Neural cell (in vitro differentiated cells): Measurements from ENCODE around the gene CACNA2D4. TPM values are rescaled to one million over a fixed set of nuclear protein-coding genes. Genes with fewer than 3 reads are reported as not detected.
A peak's percentile ranks its signal among the peaks of the same experiment; 100 is the strongest.

Experiments
- H2AFZ ChIP-seq: fragments of 200-600, 300-800 bp; sonication (generic), shearing (Covaris generic); 2 replicates; pipeline ENCODE4 v1.6.0; 2014; ENCODE audit warnings: low read depth, mild to moderate bottlenecking, antibody characterized with exemption, low read length, moderate library complexity
- H3F3A ChIP-seq: fragments of 200-600 bp; shearing (Covaris generic); 2 replicates; pipeline ENCODE4 v1.6.1; 2016; ENCODE audit warnings: mild to moderate bottlenecking, moderate library complexity, mixed read lengths, antibody characterized with exemption, low read length; ENCODE audit not compliant: insufficient read depth, poor library complexity, severe bottlenecking
- H3K27ac ChIP-seq: fragments of 200-600, 300-800 bp; sonication (generic), shearing (Covaris generic); 2 replicates; pipeline ENCODE4 v1.5.1; 2014; ENCODE audit warnings: mild to moderate bottlenecking, low read length, moderate library complexity
- H3K27me3 ChIP-seq: fragments of 300-800, 200-600 bp; sonication (generic), shearing (Covaris generic); 2 replicates; pipeline ENCODE4 v1.6.0; 2014; ENCODE audit warnings: mild to moderate bottlenecking, low read depth, low read length, moderate library complexity; ENCODE audit not compliant: insufficient read depth
- H3K36me3 ChIP-seq: fragments of 300-800, 200-600 bp; sonication (generic), shearing (Covaris generic); 2 replicates; pipeline ENCODE4 v1.5.1; 2014; ENCODE audit warnings: mild to moderate bottlenecking, antibody characterized with exemption, low read length, moderate library complexity; ENCODE audit not compliant: insufficient read depth
- H3K4me2 ChIP-seq: fragments of 300-800, 200-600 bp; sonication (generic), shearing (Covaris generic); 2 replicates; pipeline ENCODE4 v1.6.0; 2014; ENCODE audit warnings: mild to moderate bottlenecking, low read length
- H3K4me3 ChIP-seq: fragments of 300-800, 200-600 bp; sonication (generic), shearing (Covaris generic); 2 replicates; pipeline ENCODE4 v1.5.1; 2014; ENCODE audit warnings: mild to moderate bottlenecking, low read length, moderate library complexity
- H3K79me2 ChIP-seq: fragments of 200-600 bp; shearing (Covaris generic); replicated peaks from 2 replicates; pipeline ENCODE4 v1.6.0; 2014; ENCODE audit warnings: mild to moderate bottlenecking, low read length, moderate library complexity; ENCODE audit not compliant: insufficient read depth
- H3K9ac ChIP-seq: fragments of 300-800, 200-600 bp; sonication (generic), shearing (Covaris generic); 2 replicates; pipeline ENCODE4 v1.6.1; 2016; ENCODE audit warnings: mild to moderate bottlenecking, low read length, mixed read lengths
- H3K9me2 ChIP-seq: fragments of 200-600 bp; shearing (Covaris generic); 2 replicates; pipeline ENCODE4 v1.6.1; 2016; ENCODE audit warnings: mild to moderate bottlenecking, low read length, mixed read lengths; ENCODE audit not compliant: insufficient read depth
- H3K9me3 ChIP-seq: fragments of 200-600, 300-800 bp; sonication (generic), shearing (Covaris generic); 2 replicates; pipeline ENCODE4 v1.6.1; 2016; ENCODE audit warnings: mild to moderate bottlenecking, mixed run types, low read length, moderate library complexity, mixed read lengths
- H4K20me1 ChIP-seq: fragments of 200-600 bp; shearing (Covaris generic); 2 replicates; pipeline ENCODE4 v1.6.1; 2016; ENCODE audit warnings: mild to moderate bottlenecking, mixed run types; ENCODE audit not compliant: insufficient read depth
- CTCF ChIP-seq: fragments of 450-650 bp; IDR thresholded peaks from 2 replicates; pipeline ENCODE4 v1.5.1; 2014; ENCODE audit warnings: antibody characterized with exemption, mild to moderate bottlenecking, moderate library complexity; ENCODE audit not compliant: poor library complexity, severe bottlenecking
- EP300 ChIP-seq: fragments of 450-650 bp; conservative IDR thresholded peaks from 2 replicates; pipeline ENCODE4 v1.6.1; 2014; ENCODE audit warnings: antibody characterized with exemption, mild to moderate bottlenecking, moderate library complexity; ENCODE audit not compliant: poor library complexity, severe bottlenecking
- EZH2 ChIP-seq: fragments of 200-600, 300-800 bp; shearing (Covaris generic), sonication (generic); IDR thresholded peaks from 2 replicates; pipeline ENCODE4 v1.6.1; 2014; ENCODE audit warnings: antibody characterized with exemption, low read length, borderline replicate concordance, mild to moderate bottlenecking; ENCODE audit not compliant: insufficient read depth, poor library complexity, severe bottlenecking
- MXI1 ChIP-seq: fragments of 450-650 bp; conservative IDR thresholded peaks from 2 replicates; pipeline ENCODE4 v1.6.1; 2014; ENCODE audit warnings: antibody characterized with exemption, mild to moderate bottlenecking; ENCODE audit not compliant: poor library complexity, severe bottlenecking
- POLR2AphosphoS5 ChIP-seq: IDR thresholded peaks from 2 replicates; pipeline ENCODE4 v1.6.1; 2012
- RAD21 ChIP-seq: fragments of 450-650 bp; conservative IDR thresholded peaks from 2 replicates; pipeline ENCODE4 v1.6.1; 2014; ENCODE audit warnings: antibody characterized with exemption, mild to moderate bottlenecking, moderate library complexity
- SMC3 ChIP-seq: fragments of 450-650 bp; conservative IDR thresholded peaks from 2 replicates; pipeline ENCODE4 v1.6.1; 2014; ENCODE audit warnings: antibody characterized with exemption, mild to moderate bottlenecking, moderate library complexity; ENCODE audit not compliant: poor library complexity
- TAF1 ChIP-seq: IDR thresholded peaks from 2 replicates; pipeline ENCODE4 v1.6.1; 2012; ENCODE audit warnings: low read depth
- polyA plus RNA-seq: library from polyadenylated mRNA; depleted of rRNA; stranded (reverse); fragments of >200 nt; gene quantifications from 2 replicates; pipeline ENCODE4 v1.2.3, GENCODE V29; 2014
- TF ChIP-seq, protein P1 (sequence below): IDR thresholded peaks from 2 replicates; pipeline ENCODE4 v1.6.1; 2012; ENCODE audit warnings: borderline replicate concordance

CACNA2D4 gene
- polyA plus RNA-seq, 1 donor from 2014 or later = not detected

DNA sequence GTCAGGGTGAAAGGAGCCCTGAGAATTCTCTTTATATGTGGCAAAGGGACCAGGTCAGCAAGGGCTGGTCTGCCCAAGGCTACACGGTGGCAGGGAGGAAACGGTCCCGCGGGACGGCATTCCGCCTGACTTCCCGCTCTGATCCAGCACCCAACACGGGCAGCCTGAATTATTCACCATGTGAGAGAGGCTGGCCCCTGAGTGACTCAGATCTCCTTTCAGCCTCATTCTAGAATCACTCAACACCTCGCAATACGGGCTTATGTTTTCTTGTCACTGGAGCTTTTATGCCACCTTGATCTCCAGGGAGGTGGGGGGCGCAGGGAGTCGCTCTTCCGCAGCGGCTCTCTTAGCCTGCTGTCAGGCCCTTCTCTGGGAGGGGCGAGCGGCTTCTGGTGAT, 89.6 kb downstream of the CACNA2D4 start:
- no peaks in the 10 kb centered on the region for H3K79me2 ChIP-seq
- no peaks in the 10 kb centered on the region for H3F3A ChIP-seq
- no peaks in the 10 kb centered on the region for H3K9me2 ChIP-seq
- no peaks in the 10 kb centered on the region for H4K20me1 ChIP-seq
- no peak overlapping the region for H2AFZ ChIP-seq
- TF ChIP-seq SMC3 = no peak
- no peak for TF ChIP-seq MXI1
- TF ChIP-seq EZH2 = no peak
- TF ChIP-seq POLR2AphosphoS5 = peak; percentile 55
- TF ChIP-seq, protein P1, sequence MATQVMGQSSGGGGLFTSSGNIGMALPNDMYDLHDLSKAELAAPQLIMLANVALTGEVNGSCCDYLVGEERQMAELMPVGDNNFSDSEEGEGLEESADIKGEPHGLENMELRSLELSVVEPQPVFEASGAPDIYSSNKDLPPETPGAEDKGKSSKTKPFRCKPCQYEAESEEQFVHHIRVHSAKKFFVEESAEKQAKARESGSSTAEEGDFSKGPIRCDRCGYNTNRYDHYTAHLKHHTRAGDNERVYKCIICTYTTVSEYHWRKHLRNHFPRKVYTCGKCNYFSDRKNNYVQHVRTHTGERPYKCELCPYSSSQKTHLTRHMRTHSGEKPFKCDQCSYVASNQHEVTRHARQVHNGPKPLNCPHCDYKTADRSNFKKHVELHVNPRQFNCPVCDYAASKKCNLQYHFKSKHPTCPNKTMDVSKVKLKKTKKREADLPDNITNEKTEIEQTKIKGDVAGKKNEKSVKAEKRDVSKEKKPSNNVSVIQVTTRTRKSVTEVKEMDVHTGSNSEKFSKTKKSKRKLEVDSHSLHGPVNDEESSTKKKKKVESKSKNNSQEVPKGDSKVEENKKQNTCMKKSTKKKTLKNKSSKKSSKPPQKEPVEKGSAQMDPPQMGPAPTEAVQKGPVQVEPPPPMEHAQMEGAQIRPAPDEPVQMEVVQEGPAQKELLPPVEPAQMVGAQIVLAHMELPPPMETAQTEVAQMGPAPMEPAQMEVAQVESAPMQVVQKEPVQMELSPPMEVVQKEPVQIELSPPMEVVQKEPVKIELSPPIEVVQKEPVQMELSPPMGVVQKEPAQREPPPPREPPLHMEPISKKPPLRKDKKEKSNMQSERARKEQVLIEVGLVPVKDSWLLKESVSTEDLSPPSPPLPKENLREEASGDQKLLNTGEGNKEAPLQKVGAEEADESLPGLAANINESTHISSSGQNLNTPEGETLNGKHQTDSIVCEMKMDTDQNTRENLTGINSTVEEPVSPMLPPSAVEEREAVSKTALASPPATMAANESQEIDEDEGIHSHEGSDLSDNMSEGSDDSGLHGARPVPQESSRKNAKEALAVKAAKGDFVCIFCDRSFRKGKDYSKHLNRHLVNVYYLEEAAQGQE = no peak
- TF ChIP-seq RAD21 = no peak
- no peak for TF ChIP-seq TAF1
- no peak for TF ChIP-seq CTCF
- peak; percentile 14 for TF ChIP-seq EP300
- H3K4me3 ChIP-seq = no peak overlapping the region
- H3K4me2 ChIP-seq = no peak overlapping the region
- H3K9me3 ChIP-seq = no peaks in the 10 kb centered on the region
- H3K36me3 ChIP-seq = no peaks in the 10 kb centered on the region
- peak overlapping the region; percentile 14 for H3K27ac ChIP-seq
- peak overlapping the region; percentile 18 for H3K9ac ChIP-seq
- peaks cover 17% of the 10 kb centered on the region for H3K27me3 ChIP-seq

GRCh38 chr12:1827826-1828805, 90.3 kb downstream of the CACNA2D4 start:
- Histone ChIP-seq H3K4me3 (no peak overlapping the region), H3K4me2 (no peak overlapping the region), H3K36me3 (no peaks in the 10 kb centered on the region), H3K9me2 (no peaks in the 10 kb centered on the region), H3K27me3 (peaks cover 17% of the 10 kb centered on the region), H3F3A (no peaks in the 10 kb centered on the region), H3K27ac (peak overlapping the region; percentile 14), H3K79me2 (no peaks in the 10 kb centered on the region), H2AFZ (no peak overlapping the region), H4K20me1 (no peaks in the 10 kb centered on the region), H3K9me3 (no peaks in the 10 kb centered on the region), H3K9ac (no peak overlapping the region)
- TF ChIP-seq CTCF (no peak), TAF1 (no peak), MXI1 (no peak), EZH2 (no peak), EP300 (no peak), RAD21 (no peak), SMC3 (no peak), POLR2AphosphoS5 (no peak)
- TF ChIP-seq, protein P1 = no peak
